DMS114 treated with DMSO at 0.1 percent for 48 hours (cell line): ENCODE data around the gene WDR43.
"Not testable (repeated sequence)": the region's sequence is repeated elsewhere in the genome, so short reads cannot be mapped to it uniquely, and the experiment has no call there.

Experiments used
- DNase-seq: peaks from one replicate; lab custom pipeline; 2025; ENCODE audit not compliant: unreplicated experiment; lab: John Stamatoyannopoulos, UW

The WDR43 gene

DNA sequence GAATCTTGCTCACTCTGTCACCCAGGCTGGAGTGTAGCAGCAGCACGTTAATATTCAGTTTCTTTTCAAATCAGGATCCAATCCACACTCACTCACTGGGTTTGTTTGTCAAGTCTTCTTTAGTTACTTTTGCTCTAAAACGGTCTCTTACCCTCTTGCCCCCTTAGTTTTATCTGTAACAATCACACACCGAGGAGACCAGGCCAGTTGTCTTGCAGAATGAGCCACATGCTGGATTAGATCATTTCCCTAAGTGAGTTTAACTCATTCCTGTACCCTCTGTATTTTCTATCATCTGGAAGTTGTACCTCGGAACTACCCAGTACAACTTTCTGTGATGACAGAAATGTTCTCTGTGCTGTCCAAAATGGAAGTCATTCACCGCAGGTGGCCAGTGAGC lies 65.9 kb downstream of the WDR43 start:
- no peak for DNase-seq

DNA sequence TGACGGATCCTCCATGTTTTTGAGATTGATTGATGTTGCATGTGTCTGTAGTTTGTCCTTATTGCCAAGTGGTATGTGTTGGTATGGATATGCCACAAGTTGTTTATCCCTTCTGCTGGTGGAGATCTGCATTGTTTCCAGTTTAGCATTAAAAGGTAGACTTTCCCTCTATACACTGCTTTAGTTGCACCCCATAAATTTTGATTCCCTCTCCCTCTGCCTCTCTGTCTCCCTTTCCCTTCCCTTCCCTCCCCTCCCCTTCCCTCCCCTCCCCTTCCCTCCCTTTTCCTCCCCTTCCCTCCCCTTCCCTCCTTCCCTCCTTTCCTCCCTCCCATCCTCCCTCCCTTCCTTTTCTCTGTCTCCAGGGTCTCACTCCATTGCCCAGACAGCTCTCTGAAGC lies 68.0 kb downstream of the WDR43 start:
- DNase-seq, result no peak

DNA sequence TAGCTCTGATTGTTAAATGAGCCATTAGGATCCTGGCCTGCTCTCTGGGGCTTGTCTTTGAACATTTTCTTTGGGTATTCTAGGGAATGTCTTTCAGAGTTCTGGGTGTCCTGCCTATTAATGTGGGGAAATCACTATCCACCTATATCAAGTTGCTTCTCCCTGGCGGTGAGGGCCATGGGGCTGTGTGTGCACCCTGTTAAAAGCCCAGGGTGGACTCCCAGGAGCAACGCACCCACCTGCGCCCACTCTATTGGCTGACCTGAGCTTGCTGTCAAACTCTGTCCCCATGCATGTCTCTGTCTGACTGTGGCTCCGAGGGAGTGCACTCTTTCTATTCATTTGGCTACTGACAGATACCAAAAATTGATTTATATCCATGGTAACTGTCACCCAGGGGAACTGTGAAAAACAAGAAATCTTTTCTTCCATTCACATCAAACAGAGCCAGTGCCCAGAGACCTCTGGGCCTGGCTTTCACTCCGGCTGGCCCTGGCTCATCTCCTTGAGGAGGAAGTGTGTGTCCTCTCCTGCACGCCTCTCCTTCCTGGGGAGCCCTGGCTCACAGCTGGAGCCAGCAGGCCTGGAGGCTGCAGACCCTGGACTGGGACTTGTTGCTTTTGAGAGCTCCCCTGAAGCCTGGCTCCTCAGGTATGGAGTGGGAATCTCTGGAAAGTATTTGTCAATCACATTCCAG lies 76.1 kb downstream of the WDR43 start:
- DNase-seq, result no peak

DNA sequence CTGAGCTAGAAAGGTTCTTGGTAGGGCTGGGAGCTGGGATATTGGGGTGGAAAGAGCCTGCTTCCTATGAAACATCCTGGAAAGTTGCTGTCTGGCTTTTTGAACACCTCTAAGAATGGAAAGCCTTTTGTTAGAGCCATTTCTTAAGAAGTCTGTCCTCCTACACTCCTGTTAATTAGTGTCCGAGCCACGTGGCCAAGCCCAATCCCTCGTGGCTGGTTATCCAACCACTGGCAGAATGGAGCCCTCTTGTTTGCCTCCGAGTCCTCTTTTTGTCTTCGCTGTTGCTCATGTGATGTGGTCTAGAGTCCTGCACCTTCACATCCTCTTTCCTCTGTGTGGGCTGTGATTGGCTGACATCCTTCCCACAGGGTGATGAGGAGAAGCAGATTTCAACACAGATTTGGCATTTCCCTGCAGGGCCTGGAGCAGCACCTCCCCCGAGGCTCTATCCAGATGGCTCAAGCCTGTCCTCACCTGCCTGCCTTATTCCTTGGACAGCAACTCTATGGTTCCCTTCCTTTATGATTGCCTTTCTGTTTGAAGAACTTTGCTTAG lies 78.4 kb downstream of the WDR43 start:
- DNase-seq, result no peak

DNA sequence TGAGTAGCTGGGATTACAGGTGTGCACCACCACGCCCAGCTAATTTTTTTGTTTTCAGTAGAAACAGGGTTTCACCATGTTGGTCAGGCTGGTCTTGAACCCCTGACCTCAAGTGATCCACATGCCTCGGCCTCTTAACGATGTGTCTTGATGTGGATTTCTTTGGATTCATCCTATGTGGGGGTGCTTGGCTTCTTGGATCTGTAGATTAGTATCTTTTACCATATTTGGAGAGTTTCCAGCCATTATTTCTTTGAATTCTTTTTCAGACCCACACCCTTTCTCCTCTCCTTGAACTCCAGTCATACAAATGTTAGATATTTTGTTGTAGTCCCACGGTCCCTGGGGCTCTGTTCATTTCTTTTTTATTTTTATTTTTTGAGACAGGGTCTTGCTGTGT lies 79.8 kb downstream of the WDR43 start:
- no peak for DNase-seq

DNA sequence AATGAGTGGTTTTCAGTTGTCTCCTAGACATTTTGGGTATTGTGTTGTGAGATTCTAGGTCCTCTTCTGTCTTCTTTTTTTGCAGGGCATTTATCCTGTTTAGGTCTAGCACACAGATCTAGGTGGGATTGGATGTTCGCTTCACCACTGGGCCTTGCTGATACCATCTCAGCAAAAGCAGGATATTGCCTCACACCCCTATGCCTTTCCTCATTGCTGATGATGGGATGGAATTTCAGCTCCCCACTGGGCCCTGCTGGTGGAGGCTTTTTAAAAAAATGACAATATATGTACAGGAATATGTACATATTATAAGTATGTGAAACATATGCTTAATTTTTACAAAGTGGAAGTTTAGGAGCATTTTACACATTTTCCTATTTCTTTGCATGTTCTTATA lies 81.2 kb downstream of the WDR43 start:
- no peak for DNase-seq

DNA sequence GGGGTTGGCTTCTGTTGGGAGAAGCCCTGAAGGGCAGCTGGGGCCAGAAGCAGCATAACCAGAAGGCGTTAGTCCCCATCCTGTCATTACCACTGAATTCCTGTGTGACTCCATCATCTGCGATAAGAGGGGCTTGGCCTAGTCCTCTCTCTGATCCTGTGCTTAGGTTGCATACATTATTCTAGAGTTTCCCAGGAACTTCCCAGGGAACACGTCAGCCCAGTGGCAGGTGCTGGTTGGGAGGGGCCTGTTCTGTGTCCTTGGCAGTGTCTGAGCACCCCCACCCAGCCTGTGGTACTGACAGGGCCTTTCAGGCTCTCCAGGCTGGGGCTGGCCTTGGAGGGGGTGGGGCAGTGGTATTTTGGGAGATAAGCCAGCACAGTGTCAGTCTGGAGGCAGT lies 82.1 kb downstream of the WDR43 start:
- DNase-seq, result no peak

DNA sequence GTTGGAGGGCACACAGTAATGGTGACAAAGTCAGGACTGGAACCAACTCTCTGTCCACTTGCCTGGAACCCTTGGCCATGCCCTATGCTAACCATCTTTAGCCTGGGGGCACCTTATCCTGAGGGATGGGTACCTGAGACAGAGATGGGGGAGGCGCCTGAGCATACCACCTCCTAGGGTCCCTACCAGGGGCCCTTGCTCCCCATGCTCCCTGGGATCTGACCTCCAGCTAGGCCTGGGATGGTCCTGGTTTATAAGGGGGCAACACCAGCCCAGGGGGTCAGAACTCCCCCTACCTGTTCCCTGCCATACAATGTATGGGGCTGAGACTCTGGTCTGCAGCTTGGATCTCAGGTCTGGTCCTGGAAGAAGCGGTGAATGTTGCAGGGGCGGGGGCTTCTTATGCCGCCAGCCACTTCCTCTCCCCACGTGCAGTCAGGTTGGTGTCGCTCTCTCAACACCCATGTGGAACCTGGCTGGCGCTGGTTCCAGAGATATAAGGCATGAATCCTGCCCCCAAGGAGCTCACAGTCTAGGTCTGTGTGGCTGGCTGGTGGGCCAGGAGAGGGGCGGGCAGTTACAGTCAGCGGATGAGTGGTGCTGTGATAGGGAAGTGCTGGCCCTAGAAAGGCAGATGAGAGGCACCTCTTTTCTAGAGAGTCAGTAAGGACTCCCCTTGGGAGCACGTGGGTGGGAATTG lies 82.9 kb downstream of the WDR43 start:
- DNase-seq, result no peak

DNA sequence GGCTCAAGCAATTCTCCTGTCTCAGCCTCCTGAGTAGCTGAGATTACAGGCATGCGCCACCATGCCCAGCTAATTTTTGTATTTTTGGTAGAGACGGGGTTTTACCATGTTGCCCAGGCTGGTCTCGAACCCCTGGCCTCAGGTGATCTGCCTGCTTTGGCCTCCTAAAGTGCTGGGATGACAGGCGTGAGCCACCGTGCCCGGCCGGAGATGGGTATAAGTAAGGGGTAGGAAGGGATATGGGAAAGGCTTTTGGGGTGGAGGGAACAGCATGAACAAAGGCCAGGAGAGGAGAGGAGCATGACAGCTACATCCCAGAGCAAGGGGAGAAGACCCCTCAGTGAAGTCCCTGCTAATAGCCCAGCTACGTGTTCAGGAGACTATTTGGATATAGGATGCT lies 83.5 kb downstream of the WDR43 start:
- not testable (repeated sequence) for DNase-seq

DNA sequence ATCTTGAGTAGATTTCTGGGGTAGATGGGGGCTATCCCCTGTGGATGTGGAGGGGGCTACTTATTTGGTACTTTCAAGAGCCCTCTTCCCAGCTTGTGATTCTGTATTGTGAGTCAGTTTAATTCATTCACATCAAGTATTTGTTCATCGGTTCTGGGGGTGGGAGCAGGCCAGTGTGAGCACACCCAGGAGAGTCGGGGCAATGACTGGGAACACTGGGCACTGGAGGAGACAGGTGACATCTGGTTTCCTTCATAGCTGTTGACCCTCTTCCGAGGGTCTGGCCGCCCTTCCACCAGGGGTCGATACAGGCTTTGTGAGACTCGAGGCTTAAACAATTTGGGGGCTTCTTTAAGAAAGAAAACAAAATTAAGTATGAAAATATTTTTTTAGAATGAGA lies 84.1 kb downstream of the WDR43 start:
- DNase-seq, result no peak

DNA sequence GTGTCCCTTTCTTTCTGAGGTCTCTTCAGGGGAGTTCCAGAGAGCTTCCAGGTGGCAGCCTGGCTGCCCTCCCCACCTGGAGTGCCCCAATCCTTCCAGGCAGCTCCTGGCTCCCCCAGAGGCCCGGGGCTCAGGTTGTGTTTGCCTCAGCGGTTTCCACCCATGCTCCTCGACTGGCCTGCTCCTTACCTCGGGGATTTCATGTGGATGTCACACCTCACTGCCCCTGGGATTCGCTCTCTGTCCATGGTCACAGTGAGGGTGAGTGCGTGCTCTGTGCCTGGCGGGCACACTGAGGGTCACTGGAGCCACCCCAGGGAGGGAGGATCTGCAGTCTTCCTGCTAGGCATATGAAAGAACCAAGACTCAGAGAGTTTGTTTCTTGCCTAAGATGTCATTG lies 84.6 kb downstream of the WDR43 start:
- DNase-seq, result no peak

DNA sequence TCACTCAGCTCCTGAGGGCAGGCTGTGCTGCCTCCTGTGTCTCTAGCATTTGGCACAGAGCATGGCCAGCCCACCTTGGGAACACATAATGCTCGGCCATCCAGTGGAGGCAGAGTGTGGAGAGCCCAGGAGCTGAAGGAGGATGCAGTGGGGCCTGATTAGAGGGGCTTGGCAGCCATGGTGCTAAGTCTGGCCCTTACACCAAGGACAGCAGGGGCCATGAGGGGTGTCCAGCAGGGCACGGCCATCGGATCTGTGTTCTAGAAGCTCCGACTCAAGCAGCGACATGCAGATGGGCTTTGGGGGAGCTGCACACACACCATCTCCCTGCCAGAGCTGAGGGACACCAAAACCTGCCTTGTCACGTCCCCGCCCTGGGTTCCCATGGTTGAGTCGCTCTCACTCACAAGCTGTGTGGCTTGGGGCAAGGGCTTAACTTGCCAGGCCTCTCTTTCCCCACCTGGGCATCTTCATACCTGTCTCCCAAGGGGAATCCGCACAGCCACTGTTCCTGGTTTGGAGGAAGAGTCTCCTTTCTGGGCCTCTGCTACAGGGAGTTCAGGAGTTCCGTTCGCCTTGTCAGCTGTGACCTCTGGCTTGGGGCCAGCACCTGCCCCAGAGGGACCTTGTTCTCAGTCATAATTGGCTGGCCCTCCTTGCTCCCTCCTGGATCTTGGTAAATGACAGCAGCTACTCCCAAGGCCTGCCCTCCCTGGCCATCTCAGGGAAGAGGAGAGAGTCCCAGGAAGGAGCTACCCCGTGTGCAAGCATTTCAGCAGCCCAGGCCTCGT lies 85.3 kb downstream of the WDR43 start:
- DNase-seq, result no peak

DNA sequence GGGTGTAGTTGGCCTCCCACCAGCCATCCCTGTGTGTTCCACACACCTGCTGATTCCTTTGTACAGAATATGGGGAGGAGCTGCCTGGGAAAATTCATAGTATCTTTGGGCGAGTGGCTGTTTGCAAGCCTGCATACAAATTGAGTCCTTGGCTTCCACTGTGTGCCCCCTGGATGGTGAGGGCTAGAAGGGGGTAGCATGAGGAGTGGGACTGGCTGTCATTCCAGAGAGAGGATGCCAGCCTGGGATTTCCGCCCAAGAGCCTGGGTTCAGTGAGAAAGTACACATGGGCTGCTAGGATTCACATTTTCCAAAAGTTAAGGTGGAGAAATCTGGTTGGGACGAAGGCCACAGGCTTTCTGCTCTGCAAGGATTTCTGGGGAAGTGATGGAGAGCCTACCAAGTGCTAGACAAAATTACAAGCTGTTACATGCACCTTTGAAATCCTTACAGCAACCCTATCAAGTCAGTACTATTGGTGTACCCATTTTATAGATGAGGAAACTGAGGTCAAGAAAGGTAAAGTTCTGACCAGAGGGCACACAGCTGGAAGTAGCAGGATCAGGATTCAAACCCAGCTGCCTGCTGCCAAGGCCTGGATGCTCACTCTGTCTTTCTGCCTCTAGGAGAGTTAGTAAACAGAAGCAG lies 86.0 kb downstream of the WDR43 start:
- no peak for DNase-seq

DNA sequence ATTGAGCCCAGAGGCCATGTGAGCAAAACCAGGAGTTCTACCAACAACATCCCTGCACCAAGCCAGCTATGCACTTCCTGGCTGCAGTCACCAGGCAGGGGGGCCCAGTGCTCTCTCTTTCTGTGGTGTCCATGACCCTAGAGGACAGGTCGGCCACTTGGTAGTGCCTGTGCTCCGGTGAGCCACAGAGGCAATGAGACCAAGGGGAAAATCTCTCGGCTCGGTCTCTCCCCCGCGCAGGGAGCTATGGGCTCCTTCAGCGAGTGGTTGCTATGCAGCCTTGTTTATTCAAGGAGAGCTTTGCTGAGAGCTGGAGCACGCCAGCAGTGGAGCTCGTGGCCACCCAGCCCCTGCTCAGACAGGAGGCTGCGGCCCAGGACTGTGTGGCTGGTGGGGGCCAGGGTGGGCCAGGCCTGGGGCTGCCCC lies 86.6 kb downstream of the WDR43 start, which contains the start of gene TOGARAM2:
Gene TOGARAM2 (plus strand): TSS at position 283 of the 426 bp plus-strand sequence. CDS start 13,537 bp downstream, outside the sequence.
- DNase-seq, result no peak

DNA sequence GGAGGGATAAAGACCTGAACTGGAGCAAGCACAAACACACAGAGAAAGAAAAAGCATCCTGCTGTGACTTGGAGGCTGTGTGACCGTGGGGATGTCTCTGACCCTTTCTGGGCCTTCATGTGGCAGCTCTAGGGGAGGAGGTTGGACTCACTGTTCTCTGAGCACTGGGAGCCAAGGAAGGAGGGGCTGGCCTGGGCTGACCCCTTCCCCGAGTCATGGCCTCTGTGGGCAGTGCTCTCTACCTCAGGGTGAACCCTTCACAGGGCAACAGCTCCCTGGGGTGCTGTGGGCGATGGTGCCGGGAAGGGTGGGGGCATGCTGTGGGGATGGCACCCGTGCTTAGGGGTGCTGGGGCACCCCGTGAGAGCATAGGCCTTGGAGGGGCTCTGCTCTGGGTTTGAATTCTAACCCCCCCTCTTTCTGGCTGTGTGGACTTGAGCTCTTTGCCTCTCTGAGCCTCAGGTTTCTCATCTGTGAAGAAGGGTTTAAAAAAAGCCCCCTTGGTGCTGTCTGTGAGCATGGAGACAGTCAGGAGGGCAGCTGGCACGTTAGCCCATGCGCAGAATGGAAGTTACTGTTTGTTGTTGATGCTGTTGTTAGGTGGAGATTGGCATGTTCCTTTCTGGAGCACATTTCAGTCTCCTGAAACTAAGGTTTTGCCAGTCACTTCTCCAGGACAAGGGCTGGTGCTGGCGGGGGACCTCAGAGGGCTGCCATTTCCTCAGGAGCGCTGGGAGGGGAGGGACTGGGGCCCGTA lies 87.3 kb downstream of the WDR43 start:
- DNase-seq, result no peak

DNA sequence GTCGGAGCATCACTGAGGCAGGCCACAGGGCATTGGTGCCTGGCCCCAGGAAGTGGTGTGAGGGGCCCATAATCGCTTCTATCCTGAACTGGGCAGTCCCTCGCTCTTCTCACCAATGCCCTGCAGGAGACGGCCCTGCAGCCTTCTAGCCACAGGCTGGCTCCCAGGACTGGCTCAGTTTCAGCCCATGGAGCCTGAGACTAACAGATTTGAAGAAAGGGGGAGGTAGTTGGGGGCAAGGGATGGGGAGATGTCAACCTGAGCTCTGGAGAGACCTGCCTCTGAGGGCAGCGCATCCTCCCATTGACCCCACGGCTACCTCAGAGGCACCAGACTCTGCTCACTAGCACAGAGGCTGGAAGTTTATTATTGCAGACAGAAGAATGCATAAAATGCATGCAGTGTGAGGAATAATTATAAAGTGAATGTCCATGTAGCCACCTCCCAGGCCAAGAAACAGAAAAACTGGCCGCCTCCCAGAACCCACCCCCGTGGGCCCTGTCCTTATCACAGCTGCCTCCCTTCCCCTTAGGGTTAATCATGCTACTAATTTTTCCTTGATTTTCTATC lies 88.0 kb downstream of the WDR43 start:
- no peak for DNase-seq

DNA sequence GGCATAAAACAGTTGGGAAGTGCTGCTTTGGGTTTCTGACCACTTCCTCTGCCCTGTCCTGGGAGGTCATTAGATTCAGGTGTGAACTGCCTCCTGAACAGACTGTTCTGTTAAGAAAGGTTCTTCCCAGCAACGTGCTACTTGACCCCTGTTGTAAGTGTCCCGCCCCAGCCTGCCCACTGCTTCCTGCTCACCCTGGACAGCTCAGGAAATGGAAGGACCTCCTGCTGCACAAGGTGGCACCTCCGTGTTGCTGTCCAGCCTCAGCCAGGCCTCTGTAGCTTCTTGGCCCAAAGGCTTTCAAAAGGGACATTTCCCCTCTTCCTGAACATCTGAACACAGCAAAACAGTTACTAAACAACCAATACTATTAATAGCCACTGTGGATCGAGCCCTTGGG lies 92.0 kb downstream of the WDR43 start:
- no peak for DNase-seq

DNA sequence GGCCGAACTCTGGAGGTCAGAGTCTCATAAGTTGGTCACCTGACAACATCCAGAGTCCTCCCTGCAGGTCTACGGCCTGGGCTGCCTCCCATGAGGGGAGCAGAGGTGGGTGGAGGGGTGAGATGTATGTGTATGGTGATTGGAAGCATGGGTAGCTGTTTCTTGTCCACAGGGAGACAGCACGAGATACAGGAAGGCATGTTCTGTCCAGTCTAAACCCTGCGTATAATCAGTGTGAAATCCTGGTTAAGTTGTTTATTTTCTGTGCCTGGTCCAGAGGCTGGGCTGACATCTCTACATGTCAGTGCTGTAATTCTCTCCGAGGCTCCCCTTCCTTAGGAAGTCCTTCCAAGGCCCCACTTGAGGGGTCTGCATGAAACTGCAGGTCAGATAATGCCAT lies 95.5 kb downstream of the WDR43 start:
- DNase-seq, result no peak

DNA sequence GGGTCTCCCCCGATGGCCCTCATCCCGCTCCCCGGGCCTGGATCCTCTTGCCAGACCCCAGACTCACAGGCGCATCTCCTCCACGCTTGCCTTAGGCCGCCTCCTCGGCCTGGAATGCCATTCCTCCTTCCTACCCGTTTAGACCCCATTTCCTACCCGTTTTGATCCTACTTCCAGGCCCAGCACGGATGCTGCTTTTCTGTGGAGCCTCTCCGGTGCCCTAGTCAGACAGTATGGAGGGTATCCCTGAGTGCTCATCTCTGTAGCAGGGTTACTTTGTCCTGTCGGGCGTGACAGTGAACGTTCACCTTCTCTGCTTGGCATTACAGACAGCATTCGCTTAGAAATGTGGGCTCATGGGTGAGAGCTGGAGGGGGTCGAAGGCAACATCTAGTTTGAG lies 96.0 kb downstream of the WDR43 start:
- DNase-seq, result no peak

DNA sequence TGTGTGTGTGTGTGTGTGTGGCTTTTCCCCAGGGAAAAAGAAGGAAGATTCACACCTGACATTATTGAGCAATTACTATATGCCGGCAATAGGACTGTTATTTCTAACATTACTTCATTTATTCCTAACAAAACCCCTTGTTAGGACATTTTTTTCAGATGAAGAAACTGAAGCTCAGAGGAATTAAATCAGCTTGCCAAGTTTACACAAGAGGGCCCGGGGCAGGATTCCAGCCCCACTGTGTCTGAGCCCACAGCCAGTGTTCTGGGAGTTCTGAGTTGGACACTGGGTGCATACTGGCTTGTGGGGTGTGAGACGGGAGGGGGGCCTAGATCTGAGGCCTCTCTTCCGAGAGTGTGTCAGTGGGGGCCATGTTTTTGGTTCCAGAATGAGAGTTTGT lies 96.6 kb downstream of the WDR43 start:
- DNase-seq, result no peak
